H1 (cell line): ENCODE results near the gene DNAJC27. TPM values are rescaled to one million over a fixed set of nuclear protein-coding genes. Genes with fewer than 3 reads are reported as not detected.

ENCODE experiments used
- BRCA1 ChIP-seq: IDR thresholded peaks from 2 replicates; pipeline ENCODE4 v1.6.1; 2012; ENCODE audit warnings: low read depth, low read length, improper control_type of control experiment
- CBX8 ChIP-seq: fragments of 300-800, 300-1000 bp; sonication (generic); IDR thresholded peaks from 2 replicates; pipeline ENCODE4 v1.7.1; 2016; ENCODE audit warnings: low read depth, low read length, borderline replicate concordance
- HDAC2 ChIP-seq, 2 experiments: fragments of 300-600 bp in 1 of 2; sonication (generic) in 1 of 2; IDR thresholded peaks; 2 replicates each; pipeline ENCODE4 v1.6.1; 2011 to 2012; ENCODE audit warnings: low read depth in 2 of 2, low read length in 2 of 2, mild to moderate bottlenecking in 2 of 2, moderate library complexity in 2 of 2, borderline replicate concordance in 1 of 2, inconsistent platforms in 1 of 2
- KDM5A ChIP-seq: fragments of 200-600 bp; IDR thresholded peaks from 2 replicates; pipeline ENCODE4 v1.7.1; 2012; ENCODE audit warnings: mild to moderate bottlenecking, low read length, inconsistent platforms, mixed read lengths
- NRF1 ChIP-seq: IDR thresholded peaks from 2 replicates; pipeline ENCODE4 v1.6.1; 2011; ENCODE audit warnings: mild to moderate bottlenecking, low read depth, low read length, improper control_type of control experiment
- TBP ChIP-seq: IDR thresholded peaks from 2 replicates; pipeline ENCODE4 v1.6.1; 2011; ENCODE audit warnings: low read depth, low read length, improper control_type of control experiment
- polyA plus RNA-seq, 7 experiments: library from polyadenylated mRNA; depleted of rRNA in 3 of 7; stranded (reverse) in 5 of 7; unstranded in 2 of 7; fragments of >200 nt in 5 of 7; fragments of 200-250 nt in 2 of 7; gene quantifications; 1 replicate in 5 of 7; 2 replicates in 1 of 7; 4 replicates in 1 of 7; pipeline versions ENCODE4 v1.2.1 to v1.2.3, GENCODE V29; 2011 to 2013; ENCODE audit warnings: missing spikeins in 2 of 7, mixed read lengths in 2 of 7
- total RNA-seq: library from RNA; stranded (reverse); fragmentation: NEBNext Ultra II Directional; extraction: Animal tissue kit (Norgen Biotek cat#: 25700); gene quantifications from 2 replicates; pipeline ENCODE4 v1.2.1, GENCODE V29; 2021

Gene DNAJC27
- total and polyA plus RNA-seq, 2 of the 8 experiments (the other 6 are each of a cell fraction or from before 2014, with no cell fraction given): 1.4 to 4.5 TPM

- no peak for TF ChIP-seq NRF1
- no peak for TF ChIP-seq HDAC2 (IDR thresholded peaks at IDR 0.05; ENCODE audit: borderline replicate concordance in 1 of 2, low read depth in 2 of 2, low read length in 2 of 2)
- no peak for TF ChIP-seq BRCA1
- no peak for TF ChIP-seq CBX8
- no peak for TF ChIP-seq KDM5A
- no peak for TF ChIP-seq TBP
Measured at GRCh38 chr2:24948506-24948905, 23.2 kb downstream of the DNAJC27 start (continued).
